ENCODE measurements around the gene PRDM8. TPM values are rescaled to one million over a fixed set of nuclear protein-coding genes. Genes with fewer than 3 reads are reported as not detected.
"Not testable (repeated sequence)": the region's sequence is repeated elsewhere in the genome, so short reads cannot be mapped to it uniquely, and the experiment has no call there.

The PRDM8 gene
- total RNA-seq, 1 experiment from 2014 or later = 0.07 TPM

GRCh38 chr4:80173841-80174240 is 23.5 kb upstream of the PRDM8 start:
- Histone ChIP-seq H3K4me3 (ENCODE audit: insufficient read depth, low read depth, low read length) (no peak overlapping the region), H3K27me3 (ENCODE audit: control insufficient read depth, insufficient read depth, low read length) (no peaks in the 10 kb centered on the region), H3K36me3 (replicated peaks; ENCODE audit: control insufficient read depth, insufficient read depth, low read length) (no peaks in the 10 kb centered on the region)
- no peak for DNase-seq

- not testable (repeated sequence) for DNase-seq; H3K36me3 ChIP-seq (replicated peaks; ENCODE audit: control insufficient read depth, insufficient read depth, low read length); H3K4me3 ChIP-seq (ENCODE audit: insufficient read depth, low read depth, low read length)
- H3K27me3 ChIP-seq (ENCODE audit: control insufficient read depth, insufficient read depth, low read length) = peaks cover 21% of the 10 kb centered on the region
Observed at GRCh38 chr4:80177793-80178192, 19.5 kb upstream of the PRDM8 start.

GRCh38 chr4:80178964-80179363 is 18.3 kb upstream of the PRDM8 start:
- Histone ChIP-seq H3K27me3 (ENCODE audit: control insufficient read depth, insufficient read depth, low read length) (peaks cover 33% of the 10 kb centered on the region), H3K4me3 (ENCODE audit: insufficient read depth, low read depth, low read length) (no peak overlapping the region), H3K36me3 (replicated peaks; ENCODE audit: control insufficient read depth, insufficient read depth, low read length) (no peaks in the 10 kb centered on the region)
- DNase-seq = no peak

GRCh38 chr4:80179637-80180161 is 17.6 kb upstream of the PRDM8 start:
- DNase-seq = no peak
- H3K4me3 ChIP-seq (ENCODE audit: insufficient read depth, low read depth, low read length) = no peak overlapping the region
- H3K36me3 ChIP-seq (replicated peaks; ENCODE audit: control insufficient read depth, insufficient read depth, low read length) = no peaks in the 10 kb centered on the region
- peaks cover 39% of the 10 kb centered on the region for H3K27me3 ChIP-seq (ENCODE audit: control insufficient read depth, insufficient read depth, low read length)

- DNase-seq = no peak
- H3K27me3 ChIP-seq (ENCODE audit: control insufficient read depth, insufficient read depth, low read length) = peaks cover 49% of the 10 kb centered on the region
Observed at GRCh38 chr4:80180743-80181142, 16.6 kb upstream of the PRDM8 start.

GRCh38 chr4:80182237-80182866 is 15.0 kb upstream of the PRDM8 start:
- no peaks in the 10 kb centered on the region for H3K36me3 ChIP-seq (replicated peaks; ENCODE audit: control insufficient read depth, insufficient read depth, low read length)
- H3K4me3 ChIP-seq (ENCODE audit: insufficient read depth, low read depth, low read length) = no peak overlapping the region
- DNase-seq = no peak
- peaks cover 65% of the 10 kb centered on the region for H3K27me3 ChIP-seq (ENCODE audit: control insufficient read depth, insufficient read depth, low read length)

More at GRCh38 chr4:80180743-80181142, 16.6 kb upstream of the PRDM8 start:
- no peak overlapping the region for H3K4me3 ChIP-seq (ENCODE audit: insufficient read depth, low read depth, low read length)
- H3K36me3 ChIP-seq (replicated peaks; ENCODE audit: control insufficient read depth, insufficient read depth, low read length) = no peaks in the 10 kb centered on the region

GRCh38 chr4:80183250-80184052 is 13.9 kb upstream of the PRDM8 start:
- Histone ChIP-seq H3K27me3 (ENCODE audit: control insufficient read depth, insufficient read depth, low read length) (peaks cover 76% of the 10 kb centered on the region), H3K36me3 (replicated peaks; ENCODE audit: control insufficient read depth, insufficient read depth, low read length) (no peaks in the 10 kb centered on the region), H3K4me3 (ENCODE audit: insufficient read depth, low read depth, low read length) (peak overlapping the region; percentile 57)
- DNase-seq = no peak

- peak; percentile 95 for DNase-seq
- H3K4me3 ChIP-seq (ENCODE audit: insufficient read depth, low read depth, low read length) = peak overlapping the region; percentile 57
- H3K36me3 ChIP-seq (replicated peaks; ENCODE audit: control insufficient read depth, insufficient read depth, low read length) = no peaks in the 10 kb centered on the region
- H3K27me3 ChIP-seq (ENCODE audit: control insufficient read depth, insufficient read depth, low read length) = peaks cover 84% of the 10 kb centered on the region
Observed at GRCh38 chr4:80184053-80184824, 13.1 kb upstream of the PRDM8 start.

- no peaks in the 10 kb centered on the region for H3K36me3 ChIP-seq (replicated peaks; ENCODE audit: control insufficient read depth, insufficient read depth, low read length)
- peak overlapping the region; percentile 57; the same call in 1 of the 2 replicates for H3K4me3 ChIP-seq (ENCODE audit: insufficient read depth, low read depth, low read length)
- DNase-seq = peak; percentile 70
- H3K27me3 ChIP-seq (ENCODE audit: control insufficient read depth, insufficient read depth, low read length) = peaks cover 93% of the 10 kb centered on the region
Observed at GRCh38 chr4:80184825-80185756, 12.2 kb upstream of the PRDM8 start.

GRCh38 chr4:80185787-80186548 is 11.3 kb upstream of the PRDM8 start:
- no peak for DNase-seq
- Histone ChIP-seq H3K4me3 (ENCODE audit: insufficient read depth, low read depth, low read length) (no peak overlapping the region), H3K27me3 (ENCODE audit: control insufficient read depth, insufficient read depth, low read length) (peaks cover 98% of the 10 kb centered on the region)

GRCh38 chr4:80186676-80187075 is 10.6 kb upstream of the PRDM8 start:
- Histone ChIP-seq H3K4me3 (ENCODE audit: insufficient read depth, low read depth, low read length) (no peak overlapping the region), H3K36me3 (replicated peaks; ENCODE audit: control insufficient read depth, insufficient read depth, low read length) (no peaks in the 10 kb centered on the region), H3K27me3 (ENCODE audit: control insufficient read depth, insufficient read depth, low read length) (peaks cover 98% of the 10 kb centered on the region)
- no peak for DNase-seq

More at GRCh38 chr4:80185787-80186548, 11.3 kb upstream of the PRDM8 start:
- H3K36me3 ChIP-seq (replicated peaks; ENCODE audit: control insufficient read depth, insufficient read depth, low read length) = no peaks in the 10 kb centered on the region

GRCh38 chr4:80187677-80188076 is 9.6 kb upstream of the PRDM8 start:
- peaks cover 98% of the 10 kb centered on the region for H3K27me3 ChIP-seq (ENCODE audit: control insufficient read depth, insufficient read depth, low read length)

GRCh38 chr4:80188457-80188800 is 8.9 kb upstream of the PRDM8 start:
- Histone ChIP-seq H3K4me3 (ENCODE audit: insufficient read depth, low read depth, low read length) (no peak overlapping the region), H3K36me3 (replicated peaks; ENCODE audit: control insufficient read depth, insufficient read depth, low read length) (no peaks in the 10 kb centered on the region), H3K27me3 (ENCODE audit: control insufficient read depth, insufficient read depth, low read length) (peaks cover 98% of the 10 kb centered on the region)
- no peak for DNase-seq

More at GRCh38 chr4:80187677-80188076, 9.6 kb upstream of the PRDM8 start:
- H3K36me3 ChIP-seq (replicated peaks; ENCODE audit: control insufficient read depth, insufficient read depth, low read length) = no peaks in the 10 kb centered on the region
- no peak for DNase-seq
- H3K4me3 ChIP-seq (ENCODE audit: insufficient read depth, low read depth, low read length) = no peak overlapping the region

Data from H7 (cell line).